ENCODE measurements around the gene RBM10. TPM values are rescaled to one million over a fixed set of nuclear protein-coding genes. Genes with fewer than 3 reads are reported as not detected.

The RBM10 gene
- total RNA-seq, 1 donor from 2014 or later = 34.5 TPM

DNA sequence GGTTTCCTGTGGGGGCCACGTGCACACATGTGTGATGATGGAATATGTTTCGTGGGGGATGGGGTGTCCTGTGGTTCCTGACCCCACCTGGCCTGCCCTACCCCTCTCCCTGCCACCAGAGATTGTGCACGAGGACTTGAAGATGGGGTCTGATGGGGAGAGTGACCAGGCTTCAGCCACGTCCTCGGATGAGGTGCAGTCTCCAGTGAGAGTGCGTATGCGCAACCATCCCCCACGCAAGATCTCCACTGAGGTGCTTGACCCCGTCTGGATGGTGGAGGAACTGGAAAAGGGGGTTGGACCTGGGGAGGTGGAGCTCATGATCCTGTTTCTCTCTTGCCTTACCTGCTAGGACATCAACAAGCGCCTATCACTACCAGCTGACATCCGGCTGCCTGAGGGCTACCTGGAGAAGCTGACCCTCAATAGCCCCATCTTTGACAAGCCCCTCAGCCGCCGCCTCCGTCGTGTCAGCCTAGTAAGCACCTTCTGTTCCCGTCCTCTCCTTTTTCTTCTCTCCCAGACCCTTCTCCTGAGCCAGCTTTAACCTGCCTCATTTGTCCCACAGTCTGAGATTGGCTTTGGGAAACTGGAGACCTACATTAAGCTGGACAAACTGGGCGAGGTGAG is 79.4 kb downstream of the RBM10 start:
- TF ChIP-seq, protein P1, sequence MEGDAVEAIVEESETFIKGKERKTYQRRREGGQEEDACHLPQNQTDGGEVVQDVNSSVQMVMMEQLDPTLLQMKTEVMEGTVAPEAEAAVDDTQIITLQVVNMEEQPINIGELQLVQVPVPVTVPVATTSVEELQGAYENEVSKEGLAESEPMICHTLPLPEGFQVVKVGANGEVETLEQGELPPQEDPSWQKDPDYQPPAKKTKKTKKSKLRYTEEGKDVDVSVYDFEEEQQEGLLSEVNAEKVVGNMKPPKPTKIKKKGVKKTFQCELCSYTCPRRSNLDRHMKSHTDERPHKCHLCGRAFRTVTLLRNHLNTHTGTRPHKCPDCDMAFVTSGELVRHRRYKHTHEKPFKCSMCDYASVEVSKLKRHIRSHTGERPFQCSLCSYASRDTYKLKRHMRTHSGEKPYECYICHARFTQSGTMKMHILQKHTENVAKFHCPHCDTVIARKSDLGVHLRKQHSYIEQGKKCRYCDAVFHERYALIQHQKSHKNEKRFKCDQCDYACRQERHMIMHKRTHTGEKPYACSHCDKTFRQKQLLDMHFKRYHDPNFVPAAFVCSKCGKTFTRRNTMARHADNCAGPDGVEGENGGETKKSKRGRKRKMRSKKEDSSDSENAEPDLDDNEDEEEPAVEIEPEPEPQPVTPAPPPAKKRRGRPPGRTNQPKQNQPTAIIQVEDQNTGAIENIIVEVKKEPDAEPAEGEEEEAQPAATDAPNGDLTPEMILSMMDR (IDR thresholded peaks at IDR 0.05; ENCODE audit: insufficient read depth, low read length, poor library complexity, severe bottlenecking) = no peak
- no peak for DNase-seq (ENCODE audit: low read depth)
- H3K27me3 ChIP-seq (ENCODE audit: control insufficient read depth, insufficient read depth, low read length) = peaks cover 2% of the 10 kb centered on the region
- H3K36me3 ChIP-seq (ENCODE audit: control insufficient read depth, insufficient read depth, low read length) = peaks cover 3% of the 10 kb centered on the region
- H3K4me3 ChIP-seq (ENCODE audit: low read depth, low read length) = no peak overlapping the region

DNA sequence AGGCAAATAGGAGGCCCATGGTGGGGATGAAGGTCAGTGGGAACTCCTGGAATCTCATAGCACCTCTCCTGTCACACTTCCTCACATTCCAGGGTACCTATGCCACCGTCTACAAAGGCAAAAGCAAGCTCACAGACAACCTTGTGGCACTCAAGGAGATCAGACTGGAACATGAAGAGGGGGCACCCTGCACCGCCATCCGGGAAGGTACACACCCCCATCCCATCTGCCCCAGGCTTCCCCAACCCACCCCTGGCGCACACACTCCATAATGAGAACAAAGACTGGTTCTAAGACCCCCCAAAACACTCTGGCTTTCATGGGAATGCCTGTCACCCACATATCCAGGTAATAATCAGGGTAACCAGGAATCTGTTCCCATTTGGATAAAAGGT is 79.9 kb downstream of the RBM10 start:
- H3K27me3 ChIP-seq (ENCODE audit: control insufficient read depth, insufficient read depth, low read length) = peaks cover 2% of the 10 kb centered on the region
- H3K36me3 ChIP-seq (ENCODE audit: control insufficient read depth, insufficient read depth, low read length) = peaks cover 3% of the 10 kb centered on the region
- DNase-seq (ENCODE audit: low read depth) = no peak
- TF ChIP-seq, protein P1 (IDR thresholded peaks at IDR 0.05; ENCODE audit: insufficient read depth, low read length, poor library complexity, severe bottlenecking) = no peak
- no peak overlapping the region for H3K4me3 ChIP-seq (ENCODE audit: low read depth, low read length)

DNA sequence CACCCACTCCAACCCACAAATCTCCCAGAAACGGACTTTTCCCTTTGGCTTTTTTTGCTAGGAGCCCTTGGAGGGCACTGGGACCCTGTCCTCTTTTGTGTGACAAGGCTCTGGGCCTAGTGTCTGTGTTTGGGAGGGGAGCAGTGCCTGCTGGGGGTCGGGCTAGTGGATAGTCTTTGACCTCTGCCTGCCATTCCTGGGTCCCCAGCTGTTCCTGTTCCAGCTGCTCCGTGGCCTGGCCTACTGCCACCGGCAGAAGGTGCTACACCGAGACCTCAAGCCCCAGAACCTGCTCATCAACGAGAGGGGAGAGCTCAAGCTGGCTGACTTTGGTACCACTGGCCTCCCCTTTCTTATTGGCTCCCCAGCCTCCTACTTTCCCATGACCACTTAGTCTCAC is 81.0 kb downstream of the RBM10 start:
- Histone ChIP-seq H3K36me3 (ENCODE audit: control insufficient read depth, insufficient read depth, low read length) (peaks cover 3% of the 10 kb centered on the region), H3K27me3 (ENCODE audit: control insufficient read depth, insufficient read depth, low read length) (peaks cover 2% of the 10 kb centered on the region), H3K4me3 (ENCODE audit: low read depth, low read length) (no peak overlapping the region)
- TF ChIP-seq, protein P1 (IDR thresholded peaks at IDR 0.05; ENCODE audit: insufficient read depth, low read length, poor library complexity, severe bottlenecking) = no peak
- DNase-seq (ENCODE audit: low read depth) = no peak

DNA sequence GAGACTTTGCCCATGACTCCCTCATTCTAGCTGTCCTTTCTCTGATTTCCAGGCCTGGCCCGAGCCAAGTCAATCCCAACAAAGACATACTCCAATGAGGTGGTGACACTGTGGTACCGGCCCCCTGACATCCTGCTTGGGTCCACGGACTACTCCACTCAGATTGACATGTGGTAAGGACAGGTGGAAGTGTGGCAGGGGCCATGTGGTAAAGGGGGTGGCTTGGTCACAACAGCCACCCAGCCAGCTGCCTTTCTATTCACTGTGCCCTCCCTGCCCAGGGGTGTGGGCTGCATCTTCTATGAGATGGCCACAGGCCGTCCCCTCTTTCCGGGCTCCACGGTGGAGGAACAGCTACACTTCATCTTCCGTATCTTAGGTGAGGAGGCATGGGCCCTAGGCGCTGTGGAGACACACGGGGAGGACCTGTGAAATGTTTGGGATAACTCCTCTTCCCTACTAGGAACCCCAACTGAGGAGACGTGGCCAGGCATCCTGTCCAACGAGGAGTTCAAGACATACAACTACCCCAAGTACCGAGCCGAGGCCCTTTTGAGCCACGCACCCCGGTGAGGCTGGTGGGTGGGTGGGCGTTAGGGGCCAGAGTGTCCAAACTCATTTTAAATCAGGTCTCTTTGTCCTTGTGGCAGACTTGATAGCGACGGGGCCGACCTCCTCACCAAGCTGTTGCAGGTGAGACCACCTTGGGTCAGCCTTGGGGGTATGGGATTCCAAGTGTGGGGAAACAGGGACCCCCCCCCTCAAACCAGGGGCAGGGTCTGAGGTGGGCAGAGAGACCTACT is 81.7 kb downstream of the RBM10 start:
- peaks cover 2% of the 10 kb centered on the region for H3K27me3 ChIP-seq (ENCODE audit: control insufficient read depth, insufficient read depth, low read length)
- TF ChIP-seq, protein P1 (IDR thresholded peaks at IDR 0.05; ENCODE audit: insufficient read depth, low read length, poor library complexity, severe bottlenecking) = no peak
- peaks cover 3% of the 10 kb centered on the region for H3K36me3 ChIP-seq (ENCODE audit: control insufficient read depth, insufficient read depth, low read length)

DNA sequence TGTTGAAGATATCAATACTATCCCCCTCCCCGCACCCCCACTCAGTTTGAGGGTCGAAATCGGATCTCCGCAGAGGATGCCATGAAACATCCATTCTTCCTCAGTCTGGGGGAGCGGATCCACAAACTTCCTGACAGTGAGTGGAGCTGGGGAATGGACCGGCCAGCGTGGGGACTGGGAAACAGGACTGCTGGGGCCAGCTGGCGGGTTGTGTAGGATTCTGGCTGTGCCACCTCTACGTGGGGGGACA is 82.2 kb downstream of the RBM10 start:
- TF ChIP-seq, protein P1 (IDR thresholded peaks at IDR 0.05; ENCODE audit: insufficient read depth, low read length, poor library complexity, severe bottlenecking) = no peak
- H3K27me3 ChIP-seq (ENCODE audit: control insufficient read depth, insufficient read depth, low read length) = peaks cover 2% of the 10 kb centered on the region
- H3K4me3 ChIP-seq (ENCODE audit: low read depth, low read length) = no peak overlapping the region
- H3K36me3 ChIP-seq (ENCODE audit: control insufficient read depth, insufficient read depth, low read length) = peaks cover 3% of the 10 kb centered on the region
- DNase-seq (ENCODE audit: low read depth) = no peak

More for the DNA sequence above, 81.7 kb downstream of the RBM10 start:
- no peak for DNase-seq (ENCODE audit: low read depth)
- no peak overlapping the region for H3K4me3 ChIP-seq (ENCODE audit: low read depth, low read length)
